ENCODE results near the gene THAP12. TPM values are rescaled to one million over a fixed set of nuclear protein-coding genes. Genes with fewer than 3 reads are reported as not detected.

Gene THAP12
- total and polyA plus RNA-seq, 4 donors: 5.6 to 21.9 (median 13.7) TPM

DNA sequence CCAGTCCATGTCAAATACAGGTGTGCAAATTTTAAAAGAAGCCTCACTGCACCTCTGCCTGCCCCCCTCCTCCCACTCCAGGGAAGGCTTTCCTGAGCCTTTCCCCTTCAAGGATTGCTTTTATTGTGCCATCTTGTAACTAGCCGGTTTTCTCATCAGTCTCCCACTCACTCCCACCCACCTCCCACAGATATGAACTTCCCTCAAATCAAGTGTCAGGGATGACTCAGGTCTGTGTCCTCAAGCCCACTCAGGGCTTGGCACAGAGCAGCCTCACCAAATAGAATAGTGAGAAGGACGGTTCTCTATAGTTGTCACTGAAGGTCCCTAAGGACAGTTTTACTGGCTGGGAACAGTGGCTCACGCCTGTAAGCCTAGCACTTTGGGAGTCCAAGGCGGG lies 43.0 kb downstream of the THAP12 start:
- H3K9ac ChIP-seq (ENCODE audit: low read depth in 1 of 2, low read length in 2 of 2): no peak overlapping the region
- TF ChIP-seq REST (IDR thresholded peaks at IDR 0.05) (no peak), HNF4A (conservative IDR thresholded peaks at IDR 0.05) (no peak), HNF4G (IDR thresholded peaks at IDR 0.05) (no peak), CTCF (IDR thresholded peaks at IDR 0.05; ENCODE audit: low read depth, low read length, missing input control) (no peak), RAD21 (IDR thresholded peaks at IDR 0.05) (no peak), RXRA (IDR thresholded peaks at IDR 0.05) (no peak), SP1 (IDR thresholded peaks at IDR 0.05) (no peak), YY1 (IDR thresholded peaks at IDR 0.05) (no peak), GABPA (IDR thresholded peaks at IDR 0.05 in 1 of 2, conservative IDR thresholded peaks at IDR 0.05 in 1 of 2) (no peak), NR2F2 (IDR thresholded peaks at IDR 0.05) (no peak)
- TF ChIP-seq, protein P1, sequence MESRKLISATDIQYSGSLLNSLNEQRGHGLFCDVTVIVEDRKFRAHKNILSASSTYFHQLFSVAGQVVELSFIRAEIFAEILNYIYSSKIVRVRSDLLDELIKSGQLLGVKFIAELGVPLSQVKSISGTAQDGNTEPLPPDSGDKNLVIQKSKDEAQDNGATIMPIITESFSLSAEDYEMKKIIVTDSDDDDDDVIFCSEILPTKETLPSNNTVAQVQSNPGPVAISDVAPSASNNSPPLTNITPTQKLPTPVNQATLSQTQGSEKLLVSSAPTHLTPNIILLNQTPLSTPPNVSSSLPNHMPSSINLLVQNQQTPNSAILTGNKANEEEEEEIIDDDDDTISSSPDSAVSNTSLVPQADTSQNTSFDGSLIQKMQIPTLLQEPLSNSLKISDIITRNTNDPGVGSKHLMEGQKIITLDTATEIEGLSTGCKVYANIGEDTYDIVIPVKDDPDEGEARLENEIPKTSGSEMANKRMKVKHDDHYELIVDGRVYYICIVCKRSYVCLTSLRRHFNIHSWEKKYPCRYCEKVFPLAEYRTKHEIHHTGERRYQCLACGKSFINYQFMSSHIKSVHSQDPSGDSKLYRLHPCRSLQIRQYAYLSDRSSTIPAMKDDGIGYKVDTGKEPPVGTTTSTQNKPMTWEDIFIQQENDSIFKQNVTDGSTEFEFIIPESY (IDR thresholded peaks at IDR 0.05): no peak
- TF ChIP-seq, protein P2, sequence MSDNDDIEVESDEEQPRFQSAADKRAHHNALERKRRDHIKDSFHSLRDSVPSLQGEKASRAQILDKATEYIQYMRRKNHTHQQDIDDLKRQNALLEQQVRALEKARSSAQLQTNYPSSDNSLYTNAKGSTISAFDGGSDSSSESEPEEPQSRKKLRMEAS (IDR thresholded peaks at IDR 0.05): no peak
- TF ChIP-seq, protein P3, sequence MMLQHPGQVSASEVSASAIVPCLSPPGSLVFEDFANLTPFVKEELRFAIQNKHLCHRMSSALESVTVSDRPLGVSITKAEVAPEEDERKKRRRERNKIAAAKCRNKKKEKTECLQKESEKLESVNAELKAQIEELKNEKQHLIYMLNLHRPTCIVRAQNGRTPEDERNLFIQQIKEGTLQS (IDR thresholded peaks at IDR 0.05): no peak
- peaks cover 0 to 6% (median 3%) of the 10 kb centered on the region in 4 donors for H3K9me3 ChIP-seq (ENCODE audit: control insufficient read depth in 4 of 4, low read length in 3 of 4)
- no peak overlapping the region for H3K4me3 ChIP-seq (ENCODE audit: low read depth in 1 of 3, low read length in 3 of 3)
- no peaks in the 10 kb centered on the region for H3K27me3 ChIP-seq (ENCODE audit: control insufficient read depth in 4 of 4, insufficient read depth in 4 of 4, low read length in 3 of 4)
- H3K4me1 ChIP-seq (ENCODE audit: control insufficient read depth in 4 of 4, insufficient read depth in 4 of 4, low read length in 3 of 4): no peaks in the 10 kb centered on the region
- 92% methylated on average over 4 of the region's 4 CpGs for WGBS
- no peak overlapping the region for H3K27ac ChIP-seq (ENCODE audit: low read depth in 1 of 2, low read length in 2 of 2)
- no peaks in the 10 kb centered on the region for H3K36me3 ChIP-seq (ENCODE audit: control insufficient read depth in 4 of 4, insufficient read depth in 3 of 4, low read depth in 1 of 4, low read length in 3 of 4)
- DNase-seq (ENCODE audit: low spot score): no peak

- Histone ChIP-seq H3K27ac (ENCODE audit: low read depth in 1 of 2, low read length in 2 of 2) (no peak overlapping the region), H3K4me1 (ENCODE audit: control insufficient read depth in 4 of 4, insufficient read depth in 4 of 4, low read length in 3 of 4) (no peaks in the 10 kb centered on the region), H3K27me3 (ENCODE audit: control insufficient read depth in 4 of 4, insufficient read depth in 4 of 4, low read length in 3 of 4) (no peaks in the 10 kb centered on the region), H3K36me3 (ENCODE audit: control insufficient read depth in 4 of 4, insufficient read depth in 3 of 4, low read depth in 1 of 4, low read length in 3 of 4) (no peaks in the 10 kb centered on the region), H3K9ac (ENCODE audit: low read depth in 1 of 2, low read length in 2 of 2) (no peak overlapping the region), H3K9me3 (ENCODE audit: control insufficient read depth in 4 of 4, low read length in 3 of 4) (peaks cover 0 to 6% (median 3%) of the 10 kb centered on the region in 4 donors), H3K4me3 (ENCODE audit: low read depth in 1 of 3, low read length in 3 of 3) (no peak overlapping the region)
- 84% methylated on average over 1 of the region's 1 CpG for WGBS
- no peak for DNase-seq (ENCODE audit: low spot score)
- TF ChIP-seq GABPA (IDR thresholded peaks at IDR 0.05 in 1 of 2, conservative IDR thresholded peaks at IDR 0.05 in 1 of 2) (no peak), RXRA (IDR thresholded peaks at IDR 0.05) (no peak), YY1 (IDR thresholded peaks at IDR 0.05) (no peak), FOXA1 (IDR thresholded peaks at IDR 0.05) (no peak), HNF4G (IDR thresholded peaks at IDR 0.05) (no peak), HNF4A (conservative IDR thresholded peaks at IDR 0.05) (no peak), RAD21 (IDR thresholded peaks at IDR 0.05) (no peak), JUND (IDR thresholded peaks at IDR 0.05) (no peak), TAF1 (conservative IDR thresholded peaks at IDR 0.05) (no peak), REST (IDR thresholded peaks at IDR 0.05) (no peak), FOXA2 (IDR thresholded peaks at IDR 0.05) (no peak), NR2F2 (IDR thresholded peaks at IDR 0.05) (no peak)
- TF ChIP-seq, protein P2 (IDR thresholded peaks at IDR 0.05): no peak
- TF ChIP-seq, protein P3 (IDR thresholded peaks at IDR 0.05): no peak
- TF ChIP-seq, protein P1 (IDR thresholded peaks at IDR 0.05): no peak
Measured at GRCh38 chr11:76337469-76337868, 43.5 kb downstream of the THAP12 start.

Measured in liver (tissue), 9 donors.